Endometrium (tissue), 2 donors: ENCODE results near the gene HIP1R.
"Not testable (repeated sequence)": the region's sequence is repeated elsewhere in the genome, so short reads cannot be mapped to it uniquely, and the experiment has no call there.

Experiments
- FAIRE-seq: peaks from 2 replicates; lab custom pipeline; 2012; peaks lifted over from hg19 to GRCh38; lab: Jason Lieb, UNC
- donor health status: control.
- donor health status: control.

The HIP1R gene

DNA sequence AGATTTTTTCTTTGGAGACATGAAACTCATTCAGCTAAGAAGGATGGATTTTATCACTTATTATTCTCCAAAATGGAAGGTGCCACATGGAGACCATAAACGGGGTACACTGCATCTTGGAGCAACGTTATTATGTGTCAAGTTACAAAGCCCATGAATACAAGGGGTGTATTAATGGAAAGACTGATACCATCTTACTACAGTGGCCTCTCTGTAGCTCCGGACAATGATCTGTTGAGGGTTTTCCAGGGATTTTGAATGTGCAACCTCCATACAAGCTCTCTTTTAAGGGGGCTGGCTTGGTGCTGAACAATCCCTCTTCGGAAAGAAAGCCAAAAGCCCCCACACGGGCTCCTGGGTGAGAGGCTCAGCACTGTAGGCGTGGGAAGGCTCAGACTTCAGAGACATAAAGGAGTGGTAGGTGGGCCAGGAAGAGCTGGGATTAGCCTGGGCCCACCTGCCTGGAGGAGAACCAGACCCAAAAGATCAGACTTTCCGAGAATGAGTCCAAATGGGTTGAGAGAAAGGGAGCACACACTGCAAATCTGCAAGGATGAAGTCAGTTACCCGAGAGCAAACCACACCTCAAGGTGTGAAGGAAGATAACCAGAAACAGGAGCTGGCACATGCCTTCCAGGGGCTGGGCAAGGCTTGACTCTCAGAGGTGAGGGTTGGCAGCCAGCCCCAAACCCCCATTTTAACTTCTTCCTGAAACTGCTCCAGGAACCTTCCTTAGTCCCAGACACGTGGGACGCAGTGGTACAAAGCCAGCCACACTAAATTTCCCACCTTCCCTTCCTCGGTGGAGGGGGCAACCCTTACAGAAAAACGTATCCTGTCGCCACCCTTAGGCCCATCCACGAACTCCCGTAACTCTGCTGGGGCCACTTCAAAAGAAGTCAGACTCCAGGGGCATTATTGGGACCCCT lies 59.2 kb downstream of the HIP1R start:
- FAIRE-seq = no peak

GRCh38 chr12:122895320-122895703 lies 60.1 kb downstream of the HIP1R start:
- no peak for FAIRE-seq

- no peak for FAIRE-seq
Measured at GRCh38 chr12:122895704-122896636, 60.7 kb downstream of the HIP1R start, which contains the start of gene VPS37B. VPS37B (minus strand) TSS chr12:122896124; CDS start chr12:122896062, 62 bp downstream.

GRCh38 chr12:122896662-122897061 lies 61.4 kb downstream of the HIP1R start:
- no peak for FAIRE-seq

DNA sequence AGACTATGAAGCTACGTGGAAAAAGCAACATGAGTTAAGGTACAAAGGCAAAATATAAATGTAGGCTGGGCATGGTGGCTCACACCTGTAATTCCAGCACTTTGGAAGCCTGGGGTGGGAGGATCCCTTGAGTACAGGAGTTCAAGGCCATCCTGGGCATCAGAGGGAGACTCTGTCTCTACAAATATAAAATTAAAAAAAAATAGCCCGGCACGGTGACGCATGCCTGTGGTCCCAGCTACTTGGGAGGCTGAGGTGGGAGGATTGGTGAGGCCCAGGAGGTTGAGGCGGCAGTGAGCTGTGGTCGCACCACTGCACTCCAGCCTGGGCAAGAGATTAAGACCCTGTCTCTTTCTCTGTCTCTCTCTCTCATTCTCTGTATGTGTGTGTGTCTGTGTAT lies 64.6 kb downstream of the HIP1R start:
- FAIRE-seq = no peak

DNA sequence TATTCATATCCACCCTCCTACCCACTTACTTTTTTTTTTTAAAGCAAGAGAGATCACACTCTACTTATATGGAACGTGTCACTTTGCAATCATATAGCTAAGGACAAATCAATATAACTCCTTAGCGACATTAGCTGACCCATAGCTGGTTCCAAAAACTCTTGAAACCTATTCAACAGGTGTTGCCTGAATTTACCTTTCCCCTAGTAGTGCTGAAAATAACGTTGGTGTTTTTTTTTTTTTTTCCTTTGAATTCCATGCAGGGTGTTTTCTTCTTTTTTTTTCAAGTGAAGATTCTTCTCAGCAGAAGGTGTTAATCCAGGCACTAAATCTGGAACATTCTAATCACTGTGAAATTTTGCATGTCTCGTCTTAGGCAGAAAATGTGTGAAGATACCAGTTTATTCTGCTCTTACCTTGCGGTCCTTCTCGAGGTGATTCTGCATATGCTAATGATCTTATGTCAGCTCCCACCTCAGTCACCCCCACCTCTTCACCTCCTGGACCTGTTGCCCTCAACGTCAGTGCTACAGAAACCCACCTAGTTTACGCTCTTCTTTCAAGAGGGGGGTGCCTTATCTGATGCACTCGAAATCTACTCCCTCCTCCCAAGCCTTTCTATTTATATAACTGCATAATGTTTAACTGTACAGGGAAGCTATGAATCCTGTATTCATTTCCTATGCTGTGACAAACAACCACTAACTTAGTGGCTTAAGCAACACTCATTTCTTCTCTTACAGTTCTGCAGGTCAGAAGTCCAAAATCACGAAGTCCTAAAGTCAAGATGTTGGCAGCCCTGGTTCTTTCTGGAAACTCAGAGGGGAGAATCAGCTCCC lies 67.8 kb downstream of the HIP1R start:
- FAIRE-seq = no peak

DNA sequence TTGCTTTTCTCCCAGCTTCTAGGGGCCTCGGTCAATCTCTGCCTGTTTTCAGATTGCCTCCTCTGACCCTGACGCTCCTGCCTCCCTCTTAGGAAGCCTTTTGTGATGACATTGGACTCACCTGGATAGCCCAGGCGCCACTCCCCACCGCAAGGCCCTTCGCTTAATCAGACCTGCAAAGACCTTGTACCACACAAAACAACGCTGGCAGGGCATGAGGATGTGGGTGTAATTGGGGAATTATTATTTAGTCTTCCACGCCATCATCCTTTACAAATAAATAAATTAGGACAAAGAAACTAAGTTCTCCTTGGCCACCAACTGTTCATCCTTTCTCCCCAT lies 68.4 kb downstream of the HIP1R start:
- FAIRE-seq = no peak

DNA sequence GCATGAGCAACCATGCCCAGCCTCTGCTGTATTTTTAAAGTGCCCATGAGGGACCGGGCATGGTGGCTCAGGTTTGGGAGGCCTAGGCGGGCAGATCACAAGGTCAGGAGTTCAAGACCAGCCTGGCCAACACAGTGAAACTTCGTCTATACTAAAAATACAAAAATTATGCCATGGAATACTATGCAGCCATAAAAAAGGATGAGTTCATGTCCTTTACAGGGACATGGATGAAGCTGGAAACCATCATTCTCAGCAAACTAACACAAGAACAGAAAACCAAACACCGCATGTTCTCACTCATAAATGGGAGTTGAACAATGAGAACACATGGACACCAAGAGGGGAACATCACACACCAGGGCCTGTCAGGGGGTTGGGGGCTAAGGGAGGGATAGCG lies 70.0 kb downstream of the HIP1R start:
- FAIRE-seq = not testable (repeated sequence)

- no peak for FAIRE-seq
Measured at GRCh38 chr12:122908915-122909314, 73.7 kb downstream of the HIP1R start.

- FAIRE-seq = no peak
Measured at GRCh38 chr12:122909442-122910288, 74.4 kb downstream of the HIP1R start.
